ENCODE data around the gene LMAN1L.

- no peak for TF ChIP-seq CTCF (IDR thresholded peaks at IDR 0.05; ENCODE audit: low read length)
- TF ChIP-seq EZH2 (IDR thresholded peaks at IDR 0.05; ENCODE audit: borderline replicate concordance, low read length), result no peak
Measured at GRCh38 chr15:74783808-74784175, 28.8 kb upstream of the LMAN1L start.
